HEK293T (cell line): Measurements from ENCODE around the gene RESF1.

Source experiments
- ARNT ChIP-seq: fragments of 450-650 bp; IDR thresholded peaks from 2 replicates; pipeline ENCODE4 v1.6.1; 2017; ENCODE audit warnings: mild to moderate bottlenecking
- FOXM1 ChIP-seq: fragments of 450-650 bp; IDR thresholded peaks from 2 replicates; pipeline ENCODE4 v1.6.1; 2017; ENCODE audit warnings: mild to moderate bottlenecking, borderline replicate concordance
- SP1 ChIP-seq: fragments of 450-650 bp; IDR thresholded peaks from 2 replicates; pipeline ENCODE4 v1.6.1; 2017
- SUZ12 ChIP-seq: fragments of 450-650 bp; IDR thresholded peaks from 2 replicates; pipeline ENCODE4 v1.6.1; 2016; ENCODE audit warnings: mild to moderate bottlenecking
- ZNF384 ChIP-seq: fragments of 450-650 bp; IDR thresholded peaks from 2 replicates; pipeline ENCODE4 v1.6.1; 2016

DNA sequence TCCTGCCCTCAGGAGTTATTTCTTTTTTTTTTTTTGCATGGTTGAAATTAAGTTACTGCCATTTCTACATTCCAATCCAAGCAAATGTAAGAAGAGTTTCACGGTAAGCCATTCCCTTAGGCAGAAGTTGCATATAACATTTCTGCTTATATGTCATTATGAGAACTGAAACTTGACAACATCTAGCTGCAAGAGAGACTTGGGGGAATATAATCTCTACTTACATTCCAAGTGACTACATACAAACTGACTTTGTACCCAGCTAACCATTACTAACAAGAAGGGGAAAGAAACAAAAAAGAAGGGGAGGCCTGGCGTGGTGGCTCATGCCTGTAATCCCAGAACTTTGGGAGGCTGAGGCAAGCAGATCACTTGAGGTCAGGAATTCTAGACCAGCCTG is 7.3 kb upstream of the RESF1 start:
- no peak for TF ChIP-seq ARNT
- no peak for TF ChIP-seq SUZ12
- TF ChIP-seq FOXM1, result no peak
- TF ChIP-seq SP1, result no peak
- no peak for TF ChIP-seq ZNF384
